ENCODE measurements around the gene KCTD15.

GRCh38 chr19:33755099-33756035, 41.3 kb upstream of the KCTD15 start:
- TF ChIP-seq CREB5 (CRISPR knock-in tag; IDR thresholded peaks at IDR 0.05; ENCODE audit: low read depth), result no peak
- no peak for TF ChIP-seq BACH2 (CRISPR knock-in tag; IDR thresholded peaks at IDR 0.05; ENCODE audit: borderline replicate concordance)
